ENCODE measurements around the gene LIMCH1.

- no peak for TF ChIP-seq CTCF (IDR thresholded peaks at IDR 0.05; ENCODE audit: poor library complexity)
- no peak for TF ChIP-seq EZH2 (IDR thresholded peaks at IDR 0.05; ENCODE audit: borderline replicate concordance)
- TF ChIP-seq EZH2phosphoT487 (IDR thresholded peaks at IDR 0.05; ENCODE audit: low read depth, severe bottlenecking, unreplicated experiment), result no peak
These were observed 41.0 kb upstream of the LIMCH1 start for GRCh38 chr4:41496977-41497376.

Data from hepatocyte (in vitro differentiated cells).